ENCODE results near the gene ZFAND5. TPM values are rescaled to one million over a fixed set of nuclear protein-coding genes. Genes with fewer than 3 reads are reported as not detected.

ZFAND5 gene
- total and polyA plus RNA-seq, 2 donors from 2014 or later = 88.8 to 218 TPM

DNA sequence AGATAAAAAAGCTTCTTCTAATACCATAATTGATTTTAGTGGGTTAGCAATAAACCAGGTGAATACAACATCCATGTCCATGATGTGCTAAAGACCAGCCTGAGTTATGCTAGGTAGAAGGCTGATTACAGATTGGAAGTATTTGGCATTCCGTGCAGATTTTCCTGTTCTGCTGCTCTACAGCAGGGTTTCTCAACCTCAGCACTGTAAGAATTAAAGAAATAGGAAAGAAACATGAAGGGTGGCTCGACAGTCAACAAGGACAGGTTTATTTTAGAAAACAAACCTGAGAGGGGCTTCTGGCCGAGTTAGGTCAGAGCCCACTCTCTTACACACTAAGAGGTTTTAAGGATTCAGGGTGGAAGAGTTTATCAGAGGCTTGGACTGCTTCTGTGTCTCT, 42.3 kb downstream of the ZFAND5 start:
- TF ChIP-seq, protein P1, sequence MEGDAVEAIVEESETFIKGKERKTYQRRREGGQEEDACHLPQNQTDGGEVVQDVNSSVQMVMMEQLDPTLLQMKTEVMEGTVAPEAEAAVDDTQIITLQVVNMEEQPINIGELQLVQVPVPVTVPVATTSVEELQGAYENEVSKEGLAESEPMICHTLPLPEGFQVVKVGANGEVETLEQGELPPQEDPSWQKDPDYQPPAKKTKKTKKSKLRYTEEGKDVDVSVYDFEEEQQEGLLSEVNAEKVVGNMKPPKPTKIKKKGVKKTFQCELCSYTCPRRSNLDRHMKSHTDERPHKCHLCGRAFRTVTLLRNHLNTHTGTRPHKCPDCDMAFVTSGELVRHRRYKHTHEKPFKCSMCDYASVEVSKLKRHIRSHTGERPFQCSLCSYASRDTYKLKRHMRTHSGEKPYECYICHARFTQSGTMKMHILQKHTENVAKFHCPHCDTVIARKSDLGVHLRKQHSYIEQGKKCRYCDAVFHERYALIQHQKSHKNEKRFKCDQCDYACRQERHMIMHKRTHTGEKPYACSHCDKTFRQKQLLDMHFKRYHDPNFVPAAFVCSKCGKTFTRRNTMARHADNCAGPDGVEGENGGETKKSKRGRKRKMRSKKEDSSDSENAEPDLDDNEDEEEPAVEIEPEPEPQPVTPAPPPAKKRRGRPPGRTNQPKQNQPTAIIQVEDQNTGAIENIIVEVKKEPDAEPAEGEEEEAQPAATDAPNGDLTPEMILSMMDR (IDR thresholded peaks at IDR 0.05; ENCODE audit: borderline replicate concordance, extremely low read depth, insufficient read depth) = no peak
- Histone ChIP-seq H3K4me1 (ENCODE audit: control insufficient read depth in 2 of 3, insufficient read depth in 2 of 3, low read depth in 1 of 3, low read length in 3 of 3) (no peaks in the 10 kb centered on the region), H3K27me3 (ENCODE audit: control insufficient read depth, insufficient read depth, low read length) (no peaks in the 10 kb centered on the region), H3K4me3 (ENCODE audit: low read length in 3 of 3) (no peak overlapping the region), H3K9me3 (ENCODE audit: control insufficient read depth in 2 of 3, insufficient read depth in 1 of 3, low read length in 3 of 3) (no peaks in the 10 kb centered on the region), H3K27ac (ENCODE audit: low read depth in 2 of 2, low read length in 2 of 2) (no peak overlapping the region), H3K9ac (ENCODE audit: low read length in 3 of 3) (no peak overlapping the region), H3K36me3 (ENCODE audit: control insufficient read depth in 2 of 3, insufficient read depth in 3 of 3, low read length in 3 of 3) (no peaks in the 10 kb centered on the region)
- intact Hi-C loops (cut with DNase I) = no loop called here
- DNase-seq (no peak), FAIRE-seq (no peak)

DNA sequence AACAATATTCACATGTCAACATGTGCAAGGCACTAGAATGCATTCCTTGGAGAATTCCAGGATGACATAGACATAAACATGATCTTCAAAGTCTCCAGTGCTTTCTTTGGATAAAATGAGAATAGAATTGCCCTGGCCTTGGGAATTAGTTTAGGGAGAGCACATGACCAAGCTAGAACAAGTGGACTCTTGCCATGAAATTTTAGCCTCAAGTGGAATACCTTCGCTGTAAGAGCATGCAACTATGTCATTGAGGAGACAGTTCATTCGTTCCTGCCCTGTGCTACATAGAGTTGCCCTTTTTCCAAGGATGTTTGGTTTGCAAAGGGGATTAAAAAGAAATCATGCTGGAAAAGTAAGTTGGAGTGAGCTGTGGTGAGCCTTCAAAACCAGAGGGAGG, 42.7 kb downstream of the ZFAND5 start:
- intact Hi-C loops (cut with DNase I) = no loop called here
- FAIRE-seq (no peak), DNase-seq (no peak)
- Histone ChIP-seq H3K27ac (ENCODE audit: low read depth in 2 of 2, low read length in 2 of 2) (no peak overlapping the region), H3K36me3 (ENCODE audit: control insufficient read depth in 2 of 3, insufficient read depth in 3 of 3, low read length in 3 of 3) (no peaks in the 10 kb centered on the region), H3K9me3 (ENCODE audit: control insufficient read depth in 2 of 3, insufficient read depth in 1 of 3, low read length in 3 of 3) (no peaks in the 10 kb centered on the region), H3K27me3 (ENCODE audit: control insufficient read depth, insufficient read depth, low read length) (no peaks in the 10 kb centered on the region), H3K4me3 (ENCODE audit: low read length in 3 of 3) (no peak overlapping the region), H3K9ac (ENCODE audit: low read length in 3 of 3) (no peak overlapping the region), H3K4me1 (ENCODE audit: control insufficient read depth in 2 of 3, insufficient read depth in 2 of 3, low read depth in 1 of 3, low read length in 3 of 3) (no peaks in the 10 kb centered on the region)
- TF ChIP-seq, protein P1 (IDR thresholded peaks at IDR 0.05; ENCODE audit: borderline replicate concordance, extremely low read depth, insufficient read depth) = no peak

DNA sequence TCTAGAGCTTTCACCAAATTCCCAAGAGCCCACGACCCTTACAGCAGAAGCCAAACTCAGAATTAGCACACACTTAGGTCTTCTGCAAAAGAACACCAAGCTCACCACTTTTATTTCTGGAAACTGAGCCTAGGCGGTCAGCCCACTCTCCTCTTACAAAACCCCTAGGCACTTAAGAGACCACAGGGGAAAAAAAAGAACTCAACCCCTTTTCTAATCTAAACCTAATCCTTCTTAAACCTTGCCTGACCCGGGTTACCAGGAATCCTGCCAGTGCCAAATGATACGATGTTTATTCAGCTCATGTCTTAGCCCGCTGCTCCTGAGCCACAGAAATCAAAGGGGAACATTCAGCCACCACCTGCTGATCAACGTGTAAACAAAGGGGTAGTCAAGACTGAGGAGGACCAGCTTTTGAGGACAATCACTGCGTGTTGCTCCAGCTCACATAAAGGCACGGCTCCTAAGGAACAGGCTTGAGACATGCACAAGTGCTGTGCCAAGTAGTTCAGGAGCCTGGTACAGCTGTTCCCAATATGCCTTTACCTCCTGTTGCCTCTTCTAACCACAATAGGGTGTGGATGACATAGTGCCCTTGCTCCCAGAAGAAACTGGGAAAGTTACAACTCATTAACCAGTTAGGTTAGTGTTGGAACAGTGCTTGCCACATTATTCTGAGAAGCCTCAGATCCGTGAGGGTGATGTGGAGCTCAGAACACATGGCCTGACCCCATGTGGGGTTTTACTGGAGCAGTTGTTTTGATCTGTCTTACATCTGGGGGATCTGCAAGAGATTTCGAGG, 49.3 kb downstream of the ZFAND5 start:
- TF ChIP-seq, protein P1 (IDR thresholded peaks at IDR 0.05; ENCODE audit: borderline replicate concordance, extremely low read depth, insufficient read depth) = no peak
- DNase-seq (peak; percentile 46 to 72 (median 55)), FAIRE-seq (no peak)
- H3K27me3 ChIP-seq (ENCODE audit: control insufficient read depth, insufficient read depth, low read length) = no peaks in the 10 kb centered on the region
- peak overlapping the region in 1 of 3 donors; percentile 46 for H3K9ac ChIP-seq (ENCODE audit: low read length in 3 of 3)
- H3K9me3 ChIP-seq (ENCODE audit: control insufficient read depth in 2 of 3, insufficient read depth in 1 of 3, low read length in 3 of 3) = no peaks in the 10 kb centered on the region
- peaks cover 4 to 16% (median 8%) of the 10 kb centered on the region in 3 donors for H3K4me1 ChIP-seq (ENCODE audit: control insufficient read depth in 2 of 3, insufficient read depth in 2 of 3, low read depth in 1 of 3, low read length in 3 of 3)
- intact Hi-C loops (cut with DNase I) = no loop called here
- H3K27ac ChIP-seq (ENCODE audit: low read depth in 2 of 2, low read length in 2 of 2) = peak overlapping the region; percentile 68 to 71
- H3K36me3 ChIP-seq (ENCODE audit: control insufficient read depth in 2 of 3, insufficient read depth in 3 of 3, low read length in 3 of 3) = no peaks in the 10 kb centered on the region
- H3K4me3 ChIP-seq (ENCODE audit: low read length in 3 of 3) = peak overlapping the region in 1 of 3 donors; percentile 42
